CD1c-positive myeloid dendritic cell (primary cell): Measurements from ENCODE around the gene PCP2.

Source experiments
- DNase-seq: peaks from one replicate; pipeline ENCODE4 v3.0.0-alpha.2; 2016; ENCODE audit errors: extremely low spot score

Gene PCP2

GRCh38 chr19:7618771-7619510 is 14.6 kb downstream of the PCP2 start:
- no peak for DNase-seq

GRCh38 chr19:7618348-7618747 is 15.2 kb downstream of the PCP2 start:
- no peak for DNase-seq

GRCh38 chr19:7617735-7618134 is 15.8 kb downstream of the PCP2 start:
- DNase-seq, result no peak

- no peak for DNase-seq
Measured at GRCh38 chr19:7617172-7617571, 16.3 kb downstream of the PCP2 start.

- no peak for DNase-seq
Measured at GRCh38 chr19:7614859-7615741, 18.4 kb downstream of the PCP2 start.

- no peak for DNase-seq
Measured at GRCh38 chr19:7612282-7613274, 20.9 kb downstream of the PCP2 start.

GRCh38 chr19:7611541-7612279 is 21.8 kb downstream of the PCP2 start:
- no peak for DNase-seq

GRCh38 chr19:7610491-7611240 is 22.9 kb downstream of the PCP2 start:
- no peak for DNase-seq

GRCh38 chr19:7607874-7608560 is 25.5 kb downstream of the PCP2 start:
- no peak for DNase-seq

- no peak for DNase-seq
Measured at GRCh38 chr19:7607212-7607873, 26.2 kb downstream of the PCP2 start.

- no peak for DNase-seq
Measured at GRCh38 chr19:7606289-7606688, 27.2 kb downstream of the PCP2 start.

GRCh38 chr19:7605490-7606222 is 27.9 kb downstream of the PCP2 start:
- DNase-seq, result peak; percentile 59

- no peak for DNase-seq
Measured at GRCh38 chr19:7603919-7604318, 29.6 kb downstream of the PCP2 start.

- no peak for DNase-seq
Measured at GRCh38 chr19:7602935-7603497, 30.5 kb downstream of the PCP2 start.

- DNase-seq, result no peak
Measured at GRCh38 chr19:7602240-7602934, 31.1 kb downstream of the PCP2 start.

GRCh38 chr19:7600721-7601120 is 32.8 kb downstream of the PCP2 start:
- DNase-seq, result no peak

GRCh38 chr19:7598180-7598579 is 35.3 kb downstream of the PCP2 start:
- DNase-seq, result no peak

GRCh38 chr19:7597689-7598088 is 35.8 kb downstream of the PCP2 start:
- DNase-seq, result no peak
